ENCODE data around the gene VPREB3.

Gene VPREB3

GRCh38 chr22:23744001-23744400 lies 10.2 kb downstream of the VPREB3 start (continued):
- TF ChIP-seq PATZ1 (CRISPR knock-in tag; IDR thresholded peaks at IDR 0.05; ENCODE audit: borderline replicate concordance), result no peak
- no peak for TF ChIP-seq TOX (CRISPR knock-in tag; IDR thresholded peaks at IDR 0.05; ENCODE audit: borderline replicate concordance)
- no peak for TF ChIP-seq GLIS3 (CRISPR knock-in tag; IDR thresholded peaks at IDR 0.05)

GRCh38 chr22:23743303-23743705 lies 10.9 kb downstream of the VPREB3 start:
- no peak for ATAC-seq
- TF ChIP-seq TSHZ2 (CRISPR knock-in tag; IDR thresholded peaks at IDR 0.05) (no peak; the same call in 1 of the 2 replicates), ZC3H10 (CRISPR knock-in tag; IDR thresholded peaks at IDR 0.05) (no peak), BACH2 (CRISPR knock-in tag; IDR thresholded peaks at IDR 0.05; ENCODE audit: borderline replicate concordance) (no peak), ZNF8 (CRISPR knock-in tag; IDR thresholded peaks at IDR 0.05) (no peak), PPARA (CRISPR knock-in tag; IDR thresholded peaks at IDR 0.05; ENCODE audit: borderline replicate concordance) (no peak), ZFP30 (CRISPR knock-in tag; IDR thresholded peaks at IDR 0.05) (no peak), ESRRG (CRISPR knock-in tag; IDR thresholded peaks at IDR 0.05) (no peak), ZFP3 (CRISPR knock-in tag; IDR thresholded peaks at IDR 0.05) (no peak), SNAI2 (CRISPR knock-in tag; IDR thresholded peaks at IDR 0.05) (no peak), CSDC2 (CRISPR knock-in tag; IDR thresholded peaks at IDR 0.05) (no peak)

GRCh38 chr22:23742505-23743264 lies 11.5 kb downstream of the VPREB3 start:
- ATAC-seq, result no peak
- TF ChIP-seq ZFP3 (CRISPR knock-in tag; IDR thresholded peaks at IDR 0.05) (no peak), PATZ1 (CRISPR knock-in tag; IDR thresholded peaks at IDR 0.05; ENCODE audit: borderline replicate concordance) (no peak), TOX (CRISPR knock-in tag; IDR thresholded peaks at IDR 0.05; ENCODE audit: borderline replicate concordance) (no peak), TCF4 (CRISPR knock-in tag; IDR thresholded peaks at IDR 0.05; ENCODE audit: borderline replicate concordance) (no peak), CSRNP3 (CRISPR knock-in tag; IDR thresholded peaks at IDR 0.05) (no peak), PPARA (CRISPR knock-in tag; IDR thresholded peaks at IDR 0.05; ENCODE audit: borderline replicate concordance) (no peak), TSHZ2 (CRISPR knock-in tag; IDR thresholded peaks at IDR 0.05) (no peak), ZNF70 (CRISPR knock-in tag; IDR thresholded peaks at IDR 0.05) (no peak), ESRRG (CRISPR knock-in tag; IDR thresholded peaks at IDR 0.05) (no peak), RARB (CRISPR knock-in tag; IDR thresholded peaks at IDR 0.05) (no peak), BACH2 (CRISPR knock-in tag; IDR thresholded peaks at IDR 0.05; ENCODE audit: borderline replicate concordance) (no peak)

Measured in SK-N-SH treated with all-trans-retinoic acid at 6 μM for 48 hours (cell line).